ENCODE measurements around the gene ANKRD45.

DNA sequence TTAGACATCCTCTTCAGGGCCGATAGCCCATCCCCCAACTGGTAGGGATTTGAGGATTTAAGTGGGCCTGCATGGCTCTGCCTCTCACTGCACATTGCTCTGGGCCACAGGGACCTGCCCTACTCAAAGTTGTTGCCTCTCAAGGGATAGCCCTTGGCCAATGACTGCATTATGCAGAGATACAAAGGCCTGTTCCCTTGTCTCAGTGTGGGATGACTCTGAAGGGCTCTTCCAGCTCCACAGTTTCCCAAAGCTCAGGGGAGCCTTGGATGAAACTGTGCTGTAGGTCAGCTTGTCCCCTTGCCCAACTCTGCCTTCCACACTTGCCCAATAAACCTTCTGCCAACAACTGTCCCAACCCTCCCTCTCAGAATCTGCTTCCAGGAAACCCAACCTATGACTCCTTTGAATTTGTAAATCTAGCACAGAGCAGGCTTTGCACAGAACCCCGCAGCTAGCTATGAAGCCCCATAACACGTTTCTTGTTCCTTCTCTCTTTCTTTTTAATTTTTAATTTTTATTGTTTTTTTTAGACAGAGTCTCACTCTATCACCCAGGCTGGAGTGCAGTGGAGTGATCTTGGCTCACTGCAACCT lies 109.3 kb downstream of the ANKRD45 start:
- TF ChIP-seq, protein P1, sequence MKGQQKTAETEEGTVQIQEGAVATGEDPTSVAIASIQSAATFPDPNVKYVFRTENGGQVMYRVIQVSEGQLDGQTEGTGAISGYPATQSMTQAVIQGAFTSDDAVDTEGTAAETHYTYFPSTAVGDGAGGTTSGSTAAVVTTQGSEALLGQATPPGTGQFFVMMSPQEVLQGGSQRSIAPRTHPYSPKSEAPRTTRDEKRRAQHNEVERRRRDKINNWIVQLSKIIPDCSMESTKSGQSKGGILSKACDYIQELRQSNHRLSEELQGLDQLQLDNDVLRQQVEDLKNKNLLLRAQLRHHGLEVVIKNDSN (IDR thresholded peaks at IDR 0.05), result no peak
- TF ChIP-seq EGR1 (IDR thresholded peaks at IDR 0.05), result no peak
- no peak for TF ChIP-seq TCF12 (IDR thresholded peaks at IDR 0.05; ENCODE audit: low read depth)
- TF ChIP-seq, protein P2, sequence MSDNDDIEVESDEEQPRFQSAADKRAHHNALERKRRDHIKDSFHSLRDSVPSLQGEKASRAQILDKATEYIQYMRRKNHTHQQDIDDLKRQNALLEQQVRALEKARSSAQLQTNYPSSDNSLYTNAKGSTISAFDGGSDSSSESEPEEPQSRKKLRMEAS (IDR thresholded peaks at IDR 0.05), result no peak
- TF ChIP-seq EP300 (IDR thresholded peaks at IDR 0.05; ENCODE audit: borderline replicate concordance), result no peak
